Spleen (tissue), 11 donors: Measurements from ENCODE around the gene MYH7B. TPM values are rescaled to one million over a fixed set of nuclear protein-coding genes. Genes with fewer than 3 reads are reported as not detected.
A peak's percentile ranks its signal among the peaks of the same experiment; 100 is the strongest.

Experiments used
- DNase-seq: peaks from one replicate; pipeline ENCODE4 v3.0.0-alpha.2; 2020
- H3K27ac ChIP-seq, 8 donors: fragments of 200-600 bp; sonication (generic) in 7 of 8; 1 replicate in 4 of 8; 2 replicates in 4 of 8; pipeline versions ENCODE4 v1.5.0 to v1.8.0; 2016 to 2021; ENCODE audit warnings: inconsistent platforms in 4 of 8, mild to moderate bottlenecking in 4 of 8, moderate library complexity in 1 of 8
- H3K27me3 ChIP-seq, 7 donors: fragments of 200-600 bp; sonication (generic) in 6 of 7; replicated peaks in 1 of 7; 1 replicate in 4 of 7; 2 replicates in 3 of 7; pipeline versions ENCODE4 v1.5.0 to v1.8.0; 2016 to 2021; ENCODE audit warnings: inconsistent platforms in 3 of 7, mild to moderate bottlenecking in 1 of 7
- H3K36me3 ChIP-seq, 6 donors: fragments of 200-600 bp; sonication (generic) in 5 of 6; 1 replicate in 4 of 6; 2 replicates in 2 of 6; pipeline versions ENCODE4 v1.5.0 to v1.8.0; 2016 to 2021; ENCODE audit warnings: inconsistent platforms in 2 of 6
- H3K4me1 ChIP-seq, 6 donors: fragments of 200-600 bp; sonication (generic) in 5 of 6; 1 replicate in 3 of 6; 2 replicates in 3 of 6; pipeline versions ENCODE4 v1.5.0 to v1.8.0; 2016 to 2021; ENCODE audit warnings: inconsistent platforms in 3 of 6
- H3K4me3 ChIP-seq, 8 donors: fragments of 200-600 bp; sonication (generic) in 7 of 8; 1 replicate in 4 of 8; 2 replicates in 4 of 8; pipeline versions ENCODE4 v1.5.0 to v1.8.0; 2016 to 2021; ENCODE audit warnings: inconsistent platforms in 4 of 8, mild to moderate bottlenecking in 4 of 8, moderate library complexity in 2 of 8
- H3K9me3 ChIP-seq, 8 donors: fragments of 200-600 bp; sonication (generic) in 7 of 8; 1 replicate in 4 of 8; 2 replicates in 4 of 8; pipeline versions ENCODE4 v1.5.0 to v1.8.0; 2016 to 2021; ENCODE audit warnings: inconsistent platforms in 4 of 8
- CTCF ChIP-seq, 11 experiments: fragments of 200-600 bp in 7 of 11; fragments of 450-650 bp in 4 of 11; sonication (generic) in 4 of 11; IDR thresholded peaks in 8 of 11; conservative IDR thresholded peaks in 3 of 11; 1 replicate in 7 of 11; 2 replicates in 4 of 11; pipeline versions ENCODE4 v1.4.0 to v1.8.0; 2016 to 2021; ENCODE audit warnings: antibody characterized with exemption in 11 of 11, inconsistent platforms in 4 of 11, mild to moderate bottlenecking in 1 of 11
- POLR2A ChIP-seq, 3 donors: fragments of 450-650 bp; IDR thresholded peaks; one replicate each; pipeline ENCODE4 v1.5.1; 2017; ENCODE audit warnings: antibody characterized with exemption in 3 of 3, mild to moderate bottlenecking in 1 of 3
- POLR2AphosphoS5 ChIP-seq, 3 donors: sonication (generic); formaldehyde crosslinking; IDR thresholded peaks; one replicate each; pipeline ENCODE4 v1.5.1; 2017; ENCODE audit warnings: antibody characterized with exemption in 3 of 3
- WGBS, 5 donors: extraction: QIAGEN DNeasy Blood & Tissue Kit in 3 of 5; methylation state at CpG; one replicate each; pipeline versions ENCODE4 v1.1.5 to v1.1.7; 2013 to 2018; 5-methylcytosine and 5-hydroxymethylcytosine counted together
- intact Hi-C: fragments of 100-400 bp; cut with DNase I; formaldehyde crosslinking; loops from one replicate; pipeline ENCODE4 v1.15.0; 2023; ENCODE audit warnings: low total_unique reads
- polyA plus RNA-seq, 3 donors: library from polyadenylated mRNA; stranded (reverse); fragments of 200-250 nt; gene quantifications; one replicate each; pipeline ENCODE4 v1.2.1, GENCODE V29; 2013
- total RNA-seq, 7 donors: library from RNA; depleted of rRNA in 3 of 7; stranded (reverse); fragments of >200 nt in 3 of 7; fragmentation: NEBNext Ultra II Directional in 4 of 7; extraction: Animal tissue kit (Norgen Biotek cat#: 25700) in 4 of 7; gene quantifications; one replicate each; pipeline versions ENCODE4 v1.1.0 to v1.2.1, GENCODE V29; 2016 to 2021
- donor health status: healthy with polysubstance abuse.
- donor health status: DM: no; HTN: no; CAD: no; lungs with moderate emphysema.
- donor health status: DM: no; HTN: no; CAD: no.
- donor health status: Bipolar disorder and iron deficiency.
- donor health status: healthy.
- donor health status: DM: no; HTN: no; CAD: no.
- donor health status: DM: yes; HTN: yes; CAD: no.

The MYH7B gene
- total and polyA plus RNA-seq, 10 donors: 0.09 to 1.7 (median 0.75) TPM

GRCh38 chr20:34990231-34990630 lies 34.6 kb downstream of the MYH7B start:
- no peak overlapping the region for H3K4me3 ChIP-seq
- TF ChIP-seq POLR2AphosphoS5 (IDR thresholded peaks at IDR 0.05) (no peak), CTCF (IDR thresholded peaks at IDR 0.05 in 8 of 11, conservative IDR thresholded peaks at IDR 0.05 in 3 of 11) (no peak), POLR2A (IDR thresholded peaks at IDR 0.05) (no peak)
- H3K27me3 ChIP-seq: peaks cover 0 to 5% (median 0%) of the 10 kb centered on the region in 7 donors
- DNase-seq: no peak
- no peaks in the 10 kb centered on the region for H3K4me1 ChIP-seq
- intact Hi-C loops: no loop called here
- no peak overlapping the region for H3K27ac ChIP-seq
- WGBS, 5 donors: 78 to 91% (median 85%) methylated on average over 11 of the region's 11 CpGs
- H3K9me3 ChIP-seq: no peaks in the 10 kb centered on the region
- H3K36me3 ChIP-seq: peaks cover 0 to 48% (median 23%) of the 10 kb centered on the region in 6 donors

GRCh38 chr20:34990661-34991214 lies 35.1 kb downstream of the MYH7B start:
- no peaks in the 10 kb centered on the region for H3K27me3 ChIP-seq
- TF ChIP-seq CTCF (IDR thresholded peaks at IDR 0.05 in 8 of 11, conservative IDR thresholded peaks at IDR 0.05 in 3 of 11): no peak
- peak in 2 of 3 donors; percentile 10 to 48 for TF ChIP-seq POLR2AphosphoS5 (IDR thresholded peaks at IDR 0.05)
- intact Hi-C loops: no loop called here
- H3K4me3 ChIP-seq: no peak overlapping the region
- H3K27ac ChIP-seq: no peak overlapping the region
- H3K9me3 ChIP-seq: no peaks in the 10 kb centered on the region
- peaks cover 0 to 53% (median 28%) of the 10 kb centered on the region in 6 donors for H3K36me3 ChIP-seq
- no peak for DNase-seq
- 86 to 94% (median 90%) methylated on average over 18 of the region's 18 CpGs for WGBS, 5 donors
- H3K4me1 ChIP-seq: no peaks in the 10 kb centered on the region

- no peak overlapping the region for H3K27ac ChIP-seq
- H3K27me3 ChIP-seq: no peaks in the 10 kb centered on the region
- WGBS, 5 donors: 91 to 98% (median 92%) methylated on average over 19 to 20 of the region's 20 CpGs
- H3K4me1 ChIP-seq: no peaks in the 10 kb centered on the region
- DNase-seq: no peak
- no peaks in the 10 kb centered on the region for H3K9me3 ChIP-seq
- TF ChIP-seq POLR2A (IDR thresholded peaks at IDR 0.05) (no peak), CTCF (IDR thresholded peaks at IDR 0.05 in 8 of 11, conservative IDR thresholded peaks at IDR 0.05 in 3 of 11) (no peak), POLR2AphosphoS5 (IDR thresholded peaks at IDR 0.05) (no peak)
- H3K36me3 ChIP-seq: peaks cover 0 to 74% (median 47%) of the 10 kb centered on the region in 6 donors
- intact Hi-C loops: no loop called here
- H3K4me3 ChIP-seq: no peak overlapping the region
Observed at GRCh38 chr20:34992751-34993417, 37.2 kb downstream of the MYH7B start.

- TF ChIP-seq POLR2AphosphoS5 (IDR thresholded peaks at IDR 0.05): peak in 1 of 3 donors; percentile 48
- no peak for TF ChIP-seq POLR2A (IDR thresholded peaks at IDR 0.05)
- Histone ChIP-seq H3K27ac (no peak overlapping the region), H3K36me3 (peaks cover 0 to 86% (median 56%) of the 10 kb centered on the region in 6 donors), H3K9me3 (no peaks in the 10 kb centered on the region), H3K4me3 (no peak overlapping the region), H3K27me3 (no peaks in the 10 kb centered on the region), H3K4me1 (no peaks in the 10 kb centered on the region)
- no peak for DNase-seq
- intact Hi-C loops: no loop called here
- 90 to 98% (median 92%) methylated on average over 15 to 22 of the region's 22 CpGs for WGBS, 5 donors
Observed at GRCh38 chr20:34993941-34994508, 38.4 kb downstream of the MYH7B start.
